OCI-LY3 (cell line): ENCODE data around the gene EGF.

Experiments used
- CTCF ChIP-seq: fragments of 200-600, 300-600 bp; sonication (generic); IDR thresholded peaks from 2 replicates; pipeline ENCODE4 v1.5.1; 2014; ENCODE audit warnings: antibody characterized with exemption, low read length, low read depth
- EZH2phosphoT487 ChIP-seq: fragments of 200-600 bp; shearing (Covaris generic); IDR thresholded peaks from 2 replicates; pipeline ENCODE4 v1.6.1; 2018; ENCODE audit warnings: antibody characterized with exemption, mixed run types, low read depth

- no peak for TF ChIP-seq CTCF
- TF ChIP-seq EZH2phosphoT487: no peak
Observed at GRCh38 chr4:109931318-109931717, 18.6 kb downstream of the EGF start.
